ENCODE results near the gene KCNH4.

- TF ChIP-seq CTCF (IDR thresholded peaks at IDR 0.05) (no peak), POLR2A (IDR thresholded peaks at IDR 0.05) (no peak), EP300 (IDR thresholded peaks at IDR 0.05) (no peak), POLR2AphosphoS5 (IDR thresholded peaks at IDR 0.05) (no peak)
These were observed 6.9 kb upstream of the KCNH4 start for GRCh38 chr17:42187833-42188232.
